GM23338 (cell line): Measurements from ENCODE around the gene PTPN13. TPM values are rescaled to one million over a fixed set of nuclear protein-coding genes. Genes with fewer than 3 reads are reported as not detected.

Experiments
- ATAC-seq: fragments of 200-7000 bp; cut with Tn5 transposase; 3 replicates; pipeline ENCODE4 v1.9.1; 2020
- DNase-seq: peaks from one replicate; pipeline ENCODE4 v3.0.0-alpha.2; 2015; ENCODE audit warnings: low spot score
- H2AFZ ChIP-seq: fragments of 200-600 bp; sonication (generic); 2 replicates; pipeline ENCODE4 v1.8.0; 2016; ENCODE audit warnings: antibody characterized with exemption, mild to moderate bottlenecking, moderate library complexity
- H3F3A ChIP-seq: fragments of 200-600 bp; sonication (generic); replicated peaks from 2 replicates; pipeline ENCODE4 v1.8.0; 2017; ENCODE audit warnings: antibody characterized with exemption, mixed run types, low read depth
- H3K27ac ChIP-seq: fragments of 200-600 bp; sonication (generic); 2 replicates; pipeline ENCODE4 v1.6.1; 2016; ENCODE audit warnings: low read depth
- H3K27me3 ChIP-seq: fragments of 200-600 bp; sonication (generic); 2 replicates; pipeline ENCODE4 v1.8.0; 2016; ENCODE audit warnings: mild to moderate bottlenecking, mixed run types, moderate library complexity; ENCODE audit not compliant: insufficient read depth
- H3K36me3 ChIP-seq: fragments of 200-600 bp; sonication (generic); 2 replicates; pipeline ENCODE4 v1.8.0; 2016; ENCODE audit warnings: mild to moderate bottlenecking; ENCODE audit not compliant: insufficient read depth
- H3K4me1 ChIP-seq: fragments of 200-600 bp; sonication (generic); 2 replicates; pipeline ENCODE4 v1.8.0; 2016; ENCODE audit warnings: mild to moderate bottlenecking, moderate library complexity; ENCODE audit not compliant: insufficient read depth
- H3K4me2 ChIP-seq: fragments of 200-600 bp; sonication (generic); 2 replicates; pipeline ENCODE4 v1.7.1; 2017; ENCODE audit warnings: mixed run types
- H3K4me3 ChIP-seq: fragments of 200-600 bp; sonication (generic); 2 replicates; pipeline ENCODE4 v1.6.1; 2016; ENCODE audit warnings: mixed run types
- H3K79me2 ChIP-seq: fragments of 200-600 bp; sonication (generic); replicated peaks from 2 replicates; pipeline ENCODE4 v1.8.0; 2017; ENCODE audit warnings: mild to moderate bottlenecking; ENCODE audit not compliant: insufficient read depth
- H3K9me2 ChIP-seq: fragments of 200-600 bp; sonication (generic); 2 replicates; pipeline ENCODE4 v1.8.0; 2017; ENCODE audit not compliant: insufficient read depth
- H4K20me1 ChIP-seq: fragments of 200-600 bp; sonication (generic); replicated peaks from 2 replicates; pipeline ENCODE4 v1.8.0; 2017; ENCODE audit warnings: mild to moderate bottlenecking; ENCODE audit not compliant: insufficient read depth
- H3K27ac Mint-ChIP-seq: 2 replicates; pipeline ENCODE4 v1.8.0; 2020; ENCODE audit warnings: inconsistent platforms, mild to moderate bottlenecking, moderate library complexity, mixed read lengths
- H3K27me3 Mint-ChIP-seq: 3 replicates; pipeline ENCODE4 v1.8.0; 2022; ENCODE audit warnings: low read depth, mild to moderate bottlenecking, moderate library complexity, mixed read lengths, inconsistent platforms; ENCODE audit not compliant: insufficient read depth, poor library complexity
- H3K36me3 Mint-ChIP-seq: 3 replicates; pipeline ENCODE4 v1.8.0; 2021; ENCODE audit warnings: low read depth, mild to moderate bottlenecking, inconsistent platforms, moderate library complexity, mixed read lengths
- H3K4me1 Mint-ChIP-seq: 3 replicates; pipeline ENCODE4 v1.8.0; 2020; ENCODE audit warnings: mild to moderate bottlenecking, inconsistent platforms, mixed read lengths
- H3K4me3 Mint-ChIP-seq: 3 replicates; pipeline ENCODE4 v1.8.0; 2021; ENCODE audit warnings: moderate library complexity, mild to moderate bottlenecking, inconsistent platforms, mixed read lengths
- H3K9me3 Mint-ChIP-seq: 3 replicates; pipeline ENCODE4 v1.8.0; 2020; ENCODE audit warnings: moderate library complexity, mild to moderate bottlenecking, inconsistent platforms, mixed read lengths
- CREB1 ChIP-seq: fragments of 250-450 bp; sonication (Bioruptor Pico); IDR thresholded peaks from 2 replicates; pipeline ENCODE4 v1.5.0; 2020; ENCODE audit warnings: low read depth, mild to moderate bottlenecking, moderate library complexity
- CTCF ChIP-seq, 2 experiments: fragments of 200-600 bp in 1 of 2; sonication (generic) in 1 of 2; conservative IDR thresholded peaks; 2 replicates each; pipeline versions ENCODE4 v1.5.1 to v1.6.1; 2016 to 2017; ENCODE audit warnings: antibody characterized with exemption in 2 of 2, low read depth in 2 of 2, mild to moderate bottlenecking in 2 of 2, moderate library complexity in 1 of 2
- EZH2 ChIP-seq: fragments of 200-600 bp; sonication (generic); IDR thresholded peaks from one replicate; pipeline ENCODE4 v1.8.0; 2017; ENCODE audit warnings: antibody characterized with exemption, mild to moderate bottlenecking, low read depth; ENCODE audit not compliant: unreplicated experiment
- EZH2phosphoT487 ChIP-seq: fragments of 200-600 bp; sonication (generic); IDR thresholded peaks from one replicate; pipeline ENCODE4 v1.8.1; 2018; ENCODE audit warnings: antibody characterized with exemption; ENCODE audit not compliant: unreplicated experiment
- JUNB ChIP-seq: IDR thresholded peaks from one replicate; pipeline ENCODE4 v1.6.1; 2016; ENCODE audit warnings: antibody characterized with exemption; ENCODE audit not compliant: unreplicated experiment
- NANOG ChIP-seq: IDR thresholded peaks from 2 replicates; pipeline ENCODE4 v1.6.1; 2016; ENCODE audit warnings: antibody characterized with exemption, borderline replicate concordance
- POLR2AphosphoS5 ChIP-seq: IDR thresholded peaks from 2 replicates; pipeline ENCODE4 v1.6.1; 2016; ENCODE audit warnings: antibody characterized with exemption, low read depth
- REST ChIP-seq: IDR thresholded peaks from one replicate; pipeline ENCODE4 v1.6.1; 2018; ENCODE audit warnings: antibody characterized with exemption; ENCODE audit not compliant: unreplicated experiment
- STAT1 ChIP-seq: IDR thresholded peaks from one replicate; pipeline ENCODE4 v1.6.1; 2016; ENCODE audit warnings: antibody characterized with exemption; ENCODE audit not compliant: unreplicated experiment
- ZNF114 ChIP-seq: fragments of 250-450 bp; sonication (Bioruptor Pico); IDR thresholded peaks from 2 replicates; pipeline ENCODE4 v1.5.0; 2020; ENCODE audit warnings: mild to moderate bottlenecking, moderate library complexity
- ZNF331 ChIP-seq: fragments of 250-450 bp; sonication (Bioruptor Pico); IDR thresholded peaks from 2 replicates; pipeline ENCODE4 v1.5.0; 2020; ENCODE audit warnings: low read depth, mild to moderate bottlenecking, moderate library complexity
- polyA plus RNA-seq: library from polyadenylated mRNA; unstranded; fragments of >200 nt; fragmentation: Nextera tagmentation; extraction: Ambion mirVana; gene quantifications from 2 replicates; pipeline ENCODE4 v1.2.1, GENCODE V29; 2016
- total RNA-seq: library from RNA; depleted of rRNA; stranded (reverse); fragments of >200 nt; shearing (Covaris generic); gene quantifications from 2 replicates; pipeline ENCODE4 v1.2.3, GENCODE V29; 2014

Gene PTPN13
- total and polyA plus RNA-seq, 2 experiments from 2014 or later: 12.6 to 49.9 TPM

- no peaks in the 10 kb centered on the region for H3K36me3 Mint-ChIP-seq
- Histone ChIP-seq H3K27me3 (no peaks in the 10 kb centered on the region), H3K36me3 (no peaks in the 10 kb centered on the region), H4K20me1 (no peaks in the 10 kb centered on the region; the same call in 1 of the 2 replicates), H3K27ac (no peak overlapping the region), H3K4me2 (no peak overlapping the region), H3K79me2 (no peaks in the 10 kb centered on the region), H2AFZ (no peak overlapping the region), H3F3A (no peaks in the 10 kb centered on the region), H3K4me1 (no peaks in the 10 kb centered on the region), H3K4me3 (no peak overlapping the region), H3K9me2 (no peaks in the 10 kb centered on the region)
- ATAC-seq (no peak), DNase-seq (no peak)
- H3K4me1 Mint-ChIP-seq: no peaks in the 10 kb centered on the region; the same call in 2 of the 3 replicates
- no peaks in the 10 kb centered on the region for H3K27me3 Mint-ChIP-seq
- no peak overlapping the region for H3K4me3 Mint-ChIP-seq
- no peak for TF ChIP-seq STAT1
- no peak for TF ChIP-seq EZH2phosphoT487
- no peak for TF ChIP-seq CREB1 (CRISPR knock-in tag)
- no peak for TF ChIP-seq JUNB
- TF ChIP-seq REST: no peak
- TF ChIP-seq POLR2AphosphoS5: no peak
- TF ChIP-seq NANOG: no peak
- no peak for TF ChIP-seq CTCF (conservative IDR thresholded peaks at IDR 0.05; ENCODE audit: low read depth in 2 of 2)
- no peak overlapping the region for H3K27ac Mint-ChIP-seq
- no peaks in the 10 kb centered on the region for H3K9me3 Mint-ChIP-seq
These were observed 89.1 kb downstream of the PTPN13 start for GRCh38 chr4:86683167-86683566.

DNA sequence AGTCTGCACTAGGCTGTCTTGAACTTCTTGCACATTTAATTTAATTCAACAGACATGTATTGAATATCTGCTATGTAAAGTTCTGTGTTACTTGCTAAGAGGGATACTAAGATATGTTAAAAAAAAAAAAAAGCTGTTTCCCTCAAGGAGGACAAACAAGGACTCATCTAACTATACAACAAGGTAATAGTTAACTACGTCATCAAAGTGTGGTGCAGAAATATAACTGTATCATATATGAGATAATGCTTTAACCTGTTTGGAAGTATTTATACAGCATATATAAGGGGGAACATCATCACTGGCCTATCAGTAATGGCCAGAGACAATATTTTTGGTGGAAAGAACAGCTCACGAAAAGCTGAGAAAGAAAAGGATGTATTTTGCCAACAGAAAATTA is 89.9 kb downstream of the PTPN13 start:
- Histone ChIP-seq H3K4me1 (no peaks in the 10 kb centered on the region), H3F3A (no peaks in the 10 kb centered on the region), H3K4me2 (no peak overlapping the region), H3K27me3 (no peaks in the 10 kb centered on the region), H2AFZ (no peak overlapping the region), H3K79me2 (no peaks in the 10 kb centered on the region), H3K9me2 (no peaks in the 10 kb centered on the region), H3K36me3 (no peaks in the 10 kb centered on the region), H3K27ac (no peak overlapping the region), H3K4me3 (no peak overlapping the region), H4K20me1 (no peaks in the 10 kb centered on the region; the same call in 1 of the 2 replicates)
- H3K27me3 Mint-ChIP-seq: no peaks in the 10 kb centered on the region
- ATAC-seq (no peak), DNase-seq (no peak)
- H3K4me1 Mint-ChIP-seq: peaks cover 3% of the 10 kb centered on the region; the same call in 2 of the 3 replicates
- H3K4me3 Mint-ChIP-seq: no peak overlapping the region
- H3K9me3 Mint-ChIP-seq: no peaks in the 10 kb centered on the region
- no peak overlapping the region for H3K27ac Mint-ChIP-seq
- no peaks in the 10 kb centered on the region for H3K36me3 Mint-ChIP-seq
- TF ChIP-seq REST (no peak), EZH2 (no peak), POLR2AphosphoS5 (no peak), CTCF (conservative IDR thresholded peaks at IDR 0.05; ENCODE audit: low read depth in 2 of 2) (no peak), ZNF331 (CRISPR knock-in tag) (no peak), NANOG (no peak), ZNF114 (CRISPR knock-in tag) (no peak)
